HCT116 (cell line): ENCODE measurements around the gene LCOR. TPM values are rescaled to one million over a fixed set of nuclear protein-coding genes. Genes with fewer than 3 reads are reported as not detected.

Experiments
- ATAC-seq: fragments of 200-7000 bp; cut with Tn5 transposase; 2 replicates; pipeline ENCODE4 v1.9.1; 2020; ENCODE audit warnings: mild to moderate bottlenecking, moderate library complexity
- BruUV-seq: library from RNA; stranded (reverse); fragments of 400-500 nt; replicated peaks from 2 replicates; lab custom pipeline; 2021; lab: Mats Ljungman, UMichigan
- CTCF ChIA-PET: fragments of 300-600 bp; sonication (Branson Sonifier 250); formaldehyde crosslinking; loops from one replicate; lab custom pipeline; 2021; ENCODE audit warnings: antibody characterized with exemption; lab: Charles Lee
- POLR2A ChIA-PET: fragments of 300-600, 350-600 bp; sonication (Branson Sonifier 250); formaldehyde crosslinking; loops from one replicate; lab custom pipeline; 2021; ENCODE audit warnings: antibody characterized with exemption; lab: Charles Lee
- RAD21 ChIA-PET, 2 experiments: fragments of 300-600 bp; sonication (Branson Sonifier 250); formaldehyde crosslinking; loops; one replicate each; lab custom pipeline; 2023; ENCODE audit warnings: low total read pairs in 2 of 2; ENCODE audit not compliant: uncharacterized antibody in 2 of 2, unreplicated experiment in 2 of 2, low non-redundant PET in 1 of 2; lab: Charles Lee
- DNase-seq: peaks from one replicate; pipeline ENCODE4 v3.0.0-alpha.2; 2010; ENCODE audit warnings: low read depth, low spot score
- H2AFZ ChIP-seq: fragments of 200-600 bp; shearing (Covaris generic), sonication (generic); 2 replicates; pipeline ENCODE4 v1.6.1; 2017; ENCODE audit warnings: low read depth, mixed run types, mixed read lengths, antibody characterized with exemption, low read length; ENCODE audit not compliant: poor library complexity, severe bottlenecking
- H3K27ac ChIP-seq: 2 replicates; pipeline ENCODE4 v1.5.1; 2012; ENCODE audit warnings: low read depth, low read length
- H3K27me3 ChIP-seq: fragments of 200-600 bp; sonication (generic); 2 replicates; pipeline ENCODE4 v1.6.1; 2016; ENCODE audit warnings: mixed run types, low read length, mixed read lengths; ENCODE audit not compliant: insufficient read depth
- H3K36me3 ChIP-seq, 2 experiments: fragments of 200-500 bp in 1 of 2; fragments of 200-600 bp in 1 of 2; sonication (Bioruptor generic) in 1 of 2; sonication (generic) in 1 of 2; 2 replicates each; pipeline versions ENCODE4 v1.5.1 to v1.6.1; 2014 to 2016; ENCODE audit warnings: low read length in 2 of 2, inconsistent platforms in 1 of 2, mixed read lengths in 1 of 2, mixed run types in 1 of 2; ENCODE audit not compliant: insufficient read depth in 2 of 2, control insufficient read depth in 1 of 2
- H3K4me1 ChIP-seq, 2 experiments: fragments of 200-600 bp in 1 of 2; sonication (generic) in 1 of 2; 2 replicates each; pipeline versions ENCODE4 v1.5.1 to v1.6.1; 2012 to 2017; ENCODE audit warnings: low read length in 2 of 2, inconsistent platforms in 1 of 2, mild to moderate bottlenecking in 1 of 2, mixed read lengths in 1 of 2, mixed run types in 1 of 2, moderate library complexity in 1 of 2; ENCODE audit not compliant: insufficient read depth in 2 of 2, control insufficient read depth in 1 of 2
- H3K4me2 ChIP-seq: fragments of 200-600 bp; sonication (generic); 2 replicates; pipeline ENCODE4 v1.6.1; 2017; ENCODE audit warnings: mixed run types, low read length, mixed read lengths
- H3K4me3 ChIP-seq, 2 experiments: fragments of 200-600 bp in 1 of 2; sonication (generic) in 1 of 2; replicated peaks in 1 of 2; 2 replicates each; pipeline ENCODE4 v1.5.1; 2011 to 2016; ENCODE audit warnings: low read length in 2 of 2, control low read depth in 1 of 2, low read depth in 1 of 2, mild to moderate bottlenecking in 1 of 2, mixed read lengths in 1 of 2, mixed run types in 1 of 2
- H3K79me2 ChIP-seq: fragments of 200-600 bp; sonication (generic); 2 replicates; pipeline ENCODE4 v1.6.1; 2017; ENCODE audit warnings: mild to moderate bottlenecking, mixed run types, low read length, moderate library complexity, mixed read lengths; ENCODE audit not compliant: insufficient read depth
- H3K9ac ChIP-seq: fragments of 200-600 bp; sonication (generic); 2 replicates; pipeline ENCODE4 v1.6.1; 2016; ENCODE audit warnings: low read length, mixed read lengths
- H3K9me2 ChIP-seq: fragments of 200-600 bp; sonication (generic), shearing (Covaris generic); 2 replicates; pipeline ENCODE4 v1.6.1; 2017; ENCODE audit warnings: mixed run types, mild to moderate bottlenecking, moderate library complexity; ENCODE audit not compliant: insufficient read depth
- H3K9me3 ChIP-seq, 2 experiments: fragments of 200-500 bp in 1 of 2; fragments of 200-600 bp in 1 of 2; sonication (Bioruptor generic) in 1 of 2; sonication (generic) in 1 of 2; 2 replicates each; pipeline ENCODE4 v1.6.1; 2014 to 2017; ENCODE audit warnings: low read length in 2 of 2, mixed read lengths in 2 of 2, inconsistent platforms in 1 of 2, low read depth in 1 of 2, mild to moderate bottlenecking in 1 of 2, mixed run types in 1 of 2, moderate library complexity in 1 of 2; ENCODE audit not compliant: control insufficient read depth in 1 of 2, insufficient read depth in 1 of 2
- H4K20me1 ChIP-seq: fragments of 200-600 bp; sonication (generic), shearing (Covaris generic); 2 replicates; pipeline ENCODE4 v1.6.1; 2017; ENCODE audit warnings: mixed run types, mild to moderate bottlenecking, moderate library complexity; ENCODE audit not compliant: insufficient read depth
- CEBPB ChIP-seq: IDR thresholded peaks from 2 replicates; pipeline ENCODE4 v1.6.1; 2012; ENCODE audit warnings: low read depth
- EGR1 ChIP-seq: IDR thresholded peaks from 2 replicates; pipeline ENCODE4 v1.6.1; 2012; ENCODE audit warnings: low read depth
- EZH2 ChIP-seq: fragments of 200-600 bp; sonication (generic); IDR thresholded peaks from 2 replicates; pipeline ENCODE4 v1.6.1; 2017; ENCODE audit warnings: antibody characterized with exemption, mixed run types
- EZH2phosphoT487 ChIP-seq: fragments of 200-600 bp; IDR thresholded peaks from 2 replicates; pipeline ENCODE4 v1.6.1; 2018; ENCODE audit warnings: antibody characterized with exemption, borderline replicate concordance
- FOSL1 ChIP-seq: IDR thresholded peaks from 2 replicates; pipeline ENCODE4 v1.6.1; 2012; ENCODE audit warnings: low read depth
- RAD21 ChIP-seq: IDR thresholded peaks from 2 replicates; pipeline ENCODE4 v1.6.1; 2012; ENCODE audit warnings: low read depth, mild to moderate bottlenecking
- SIN3A ChIP-seq: IDR thresholded peaks from 2 replicates; pipeline ENCODE4 v1.6.1; 2012; ENCODE audit warnings: low read depth
- SP1 ChIP-seq: IDR thresholded peaks from 2 replicates; pipeline ENCODE4 v1.6.1; 2012; ENCODE audit warnings: low read depth
- SRF ChIP-seq: IDR thresholded peaks from 2 replicates; pipeline ENCODE4 v1.6.1; 2012; ENCODE audit warnings: low read depth
- TCF7L2 ChIP-seq: IDR thresholded peaks from 2 replicates; pipeline ENCODE4 v1.7.0; 2011; ENCODE audit warnings: borderline replicate concordance, inconsistent platforms; ENCODE audit not compliant: insufficient read depth, insufficient read length; ENCODE audit errors: extremely low read depth
- YY1 ChIP-seq: IDR thresholded peaks from 2 replicates; pipeline ENCODE4 v1.6.1; 2011; ENCODE audit warnings: low read length, low read depth, moderate library complexity, mild to moderate bottlenecking; ENCODE audit not compliant: insufficient replicate concordance; ENCODE audit errors: extremely low read depth
- ZFX ChIP-seq: fragments of 450-650 bp; IDR thresholded peaks from 2 replicates; pipeline ENCODE4 v1.6.1; 2017
- ZNF274 ChIP-seq: fragments of 200-500 bp; sonication (Bioruptor generic); IDR thresholded peaks from 2 replicates; pipeline ENCODE4 v1.6.1; 2014; ENCODE audit warnings: mild to moderate bottlenecking, low read depth, low read length, inconsistent platforms
- intact Hi-C: fragments of 100-400 bp; cut with micrococcal nuclease; formaldehyde crosslinking; loops from 2 replicates; pipeline ENCODE4 v1.10.0; 2022
- total RNA-seq: library from RNA; stranded (reverse); gene quantifications from one replicate; pipeline ENCODE4 v1.2.1, GENCODE V29; 2021; ENCODE audit not compliant: unreplicated experiment
- TF ChIP-seq, protein P1 (sequence below): IDR thresholded peaks from 2 replicates; pipeline ENCODE4 v1.6.1; 2011; ENCODE audit warnings: mild to moderate bottlenecking, low read length, moderate library complexity; ENCODE audit not compliant: insufficient replicate concordance; ENCODE audit errors: extremely low read depth

LCOR gene
- total RNA-seq, 1 experiment from 2014 or later: 59.9 TPM

- Histone ChIP-seq H3K27ac (no peak overlapping the region), H3K4me3 (no peak overlapping the region), H3K36me3 (no peaks in the 10 kb centered on the region), H4K20me1 (no peaks in the 10 kb centered on the region), H3K9me2 (no peaks in the 10 kb centered on the region), H3K4me2 (no peak overlapping the region), H3K79me2 (0 out of 2 replicates have a peak, but pooled peaks cover 3% of the 10 kb centered on the region), H3K27me3 (no peaks in the 10 kb centered on the region), H3K9ac (no peak overlapping the region), H3K4me1 (no peaks in the 10 kb centered on the region), H2AFZ (no peak overlapping the region), H3K9me3 (no peaks in the 10 kb centered on the region)
- TF ChIP-seq SIN3A: no peak
- TF ChIP-seq, protein P1, sequence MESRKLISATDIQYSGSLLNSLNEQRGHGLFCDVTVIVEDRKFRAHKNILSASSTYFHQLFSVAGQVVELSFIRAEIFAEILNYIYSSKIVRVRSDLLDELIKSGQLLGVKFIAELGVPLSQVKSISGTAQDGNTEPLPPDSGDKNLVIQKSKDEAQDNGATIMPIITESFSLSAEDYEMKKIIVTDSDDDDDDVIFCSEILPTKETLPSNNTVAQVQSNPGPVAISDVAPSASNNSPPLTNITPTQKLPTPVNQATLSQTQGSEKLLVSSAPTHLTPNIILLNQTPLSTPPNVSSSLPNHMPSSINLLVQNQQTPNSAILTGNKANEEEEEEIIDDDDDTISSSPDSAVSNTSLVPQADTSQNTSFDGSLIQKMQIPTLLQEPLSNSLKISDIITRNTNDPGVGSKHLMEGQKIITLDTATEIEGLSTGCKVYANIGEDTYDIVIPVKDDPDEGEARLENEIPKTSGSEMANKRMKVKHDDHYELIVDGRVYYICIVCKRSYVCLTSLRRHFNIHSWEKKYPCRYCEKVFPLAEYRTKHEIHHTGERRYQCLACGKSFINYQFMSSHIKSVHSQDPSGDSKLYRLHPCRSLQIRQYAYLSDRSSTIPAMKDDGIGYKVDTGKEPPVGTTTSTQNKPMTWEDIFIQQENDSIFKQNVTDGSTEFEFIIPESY: no peak
- no peak for TF ChIP-seq TCF7L2
- no peak for TF ChIP-seq ZFX
- no peak for TF ChIP-seq SP1
- no peak for TF ChIP-seq EZH2
- ChIA-PET CTCF (no interaction called here), RAD21 (no interaction called here), POLR2A (no interaction called here)
- no TSS peak for BruUV-seq
- ATAC-seq: no peak
- DNase-seq: no peak
- intact Hi-C loops: no loop called here
Measured at GRCh38 chr10:96964131-96964530, 132.0 kb downstream of the LCOR start.

DNA sequence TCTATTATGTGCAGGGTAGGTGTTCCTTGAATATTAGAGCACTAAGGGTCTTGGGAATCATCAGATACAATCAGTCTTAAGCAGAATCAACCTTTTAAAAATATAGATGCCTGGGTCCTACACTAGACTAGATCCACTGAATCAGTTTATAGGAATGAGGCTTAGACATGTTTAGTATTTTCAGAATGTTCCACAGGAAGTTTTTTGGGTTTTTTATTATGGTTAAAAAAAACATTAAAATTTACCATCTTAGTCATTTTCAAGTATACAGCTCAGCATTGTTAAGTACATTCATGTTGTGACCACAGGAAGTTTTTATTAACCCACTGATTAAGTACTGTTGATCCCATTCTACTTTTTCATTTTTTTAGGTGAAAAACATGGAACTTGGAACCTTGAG is 135.7 kb downstream of the LCOR start:
- TF ChIP-seq EZH2phosphoT487 (no peak), SRF (no peak), SIN3A (no peak), YY1 (no peak), ZNF274 (no peak), ZFX (no peak), EGR1 (no peak), SP1 (no peak), CEBPB (no peak), TCF7L2 (no peak), FOSL1 (no peak), RAD21 (no peak)
- H3K27ac ChIP-seq: no peak overlapping the region
- H3K9ac ChIP-seq: no peak overlapping the region
- 0 out of 2 replicates have a peak, but pooled peaks cover 3% of the 10 kb centered on the region for H3K79me2 ChIP-seq
- no TSS peak for BruUV-seq
- H3K27me3 ChIP-seq: no peaks in the 10 kb centered on the region
- no peaks in the 10 kb centered on the region for H3K9me2 ChIP-seq
- H3K9me3 ChIP-seq: no peaks in the 10 kb centered on the region
- RAD21 ChIA-PET: no interaction called here
- ATAC-seq (no peak), DNase-seq (no peak)
- H3K36me3 ChIP-seq: no peaks in the 10 kb centered on the region
- intact Hi-C loops: no loop called here
- POLR2A ChIA-PET: no interaction called here
- H3K4me3 ChIP-seq: no peak overlapping the region
- H3K4me2 ChIP-seq: no peak overlapping the region
- no peaks in the 10 kb centered on the region for H4K20me1 ChIP-seq
- CTCF ChIA-PET: no interaction called here
- H2AFZ ChIP-seq: no peak overlapping the region
- H3K4me1 ChIP-seq: no peaks in the 10 kb centered on the region
